HepG2 (cell line): ENCODE data around the gene GPR162. TPM values are rescaled to one million over a fixed set of nuclear protein-coding genes. Genes with fewer than 3 reads are reported as not detected.

Experiments used
- FOSL1 ChIP-seq: sonication (generic); formaldehyde crosslinking; IDR thresholded peaks from 2 replicates; pipeline ENCODE4 v1.9.0; 2021; ENCODE audit warnings: missing genetic modification reagents, borderline replicate concordance
- JUND ChIP-seq: sonication (generic); formaldehyde crosslinking; IDR thresholded peaks from 2 replicates; pipeline ENCODE4 v1.8.0; 2022; ENCODE audit warnings: mild to moderate bottlenecking, missing genetic modification reagents
- MAZ ChIP-seq, 2 experiments: sonication (generic) in 1 of 2; formaldehyde crosslinking in 1 of 2; IDR thresholded peaks; 2 replicates each; pipeline versions ENCODE4 v1.5.0 to v1.6.1; 2012 to 2020; ENCODE audit warnings: low read depth in 2 of 2, mild to moderate bottlenecking in 2 of 2, borderline replicate concordance in 1 of 2, improper control_type of control experiment in 1 of 2, low read length in 1 of 2, missing genetic modification reagents in 1 of 2, moderate library complexity in 1 of 2
- POLR2A ChIP-seq, 2 experiments: IDR thresholded peaks; 2 replicates each; pipeline ENCODE4 v1.6.1; 2011; ENCODE audit warnings: low read depth in 2 of 2, low read length in 2 of 2, mild to moderate bottlenecking in 1 of 2, moderate library complexity in 1 of 2; ENCODE audit not compliant: insufficient read depth in 1 of 2
- RBFOX2 ChIP-seq: fragments of 200-400 bp; formaldehyde crosslinking; IDR thresholded peaks from 2 replicates; pipeline ENCODE4 v1.6.1; 2017; ENCODE audit warnings: low read depth, mild to moderate bottlenecking, low read length
- SP2 ChIP-seq: sonication (generic); formaldehyde crosslinking; IDR thresholded peaks from 2 replicates; pipeline ENCODE4 v1.5.1; 2020; ENCODE audit warnings: mild to moderate bottlenecking, missing genetic modification reagents
- SUZ12 ChIP-seq: fragments of 150-350 bp; IDR thresholded peaks from 2 replicates; pipeline ENCODE4 v1.6.1; 2014; ENCODE audit warnings: low read depth, low read length
- TOPORS ChIP-seq: sonication (generic); formaldehyde crosslinking; IDR thresholded peaks from 2 replicates; pipeline ENCODE4 v1.8.0; 2023; ENCODE audit warnings: mild to moderate bottlenecking, missing genetic modification reagents
- ZFP82 ChIP-seq: sonication (generic); formaldehyde crosslinking; IDR thresholded peaks from 2 replicates; pipeline ENCODE4 v1.5.1; 2020; ENCODE audit warnings: mild to moderate bottlenecking, missing genetic modification reagents, borderline replicate concordance
- ZNF10 ChIP-seq: sonication (generic); formaldehyde crosslinking; IDR thresholded peaks from 2 replicates; pipeline ENCODE4 v1.4.0; 2020; ENCODE audit warnings: mild to moderate bottlenecking, low read depth, missing genetic modification reagents, borderline replicate concordance
- ZNF329 ChIP-seq: sonication (generic); formaldehyde crosslinking; IDR thresholded peaks from 2 replicates; pipeline ENCODE4 v1.9.0; 2021; ENCODE audit warnings: low read depth, mild to moderate bottlenecking, missing genetic modification reagents
- ZNF34 ChIP-seq: sonication (generic); formaldehyde crosslinking; IDR thresholded peaks from 2 replicates; pipeline ENCODE4 v1.4.0; 2020; ENCODE audit warnings: mild to moderate bottlenecking, missing genetic modification reagents, borderline replicate concordance
- ZNF567 ChIP-seq: sonication (generic); formaldehyde crosslinking; IDR thresholded peaks from 2 replicates; pipeline ENCODE4 v1.8.1; 2023; ENCODE audit warnings: mild to moderate bottlenecking, missing genetic modification reagents, borderline replicate concordance
- ZNF572 ChIP-seq: sonication (generic); formaldehyde crosslinking; IDR thresholded peaks from 2 replicates; pipeline ENCODE4 v1.5.1; 2020; ENCODE audit warnings: mild to moderate bottlenecking, missing genetic modification reagents
- ZNF740 ChIP-seq: sonication (generic); formaldehyde crosslinking; IDR thresholded peaks from 2 replicates; pipeline ENCODE4 v1.4.0; 2020; ENCODE audit warnings: missing genetic modification reagents
- ZSCAN25 ChIP-seq: sonication (generic); formaldehyde crosslinking; IDR thresholded peaks from 2 replicates; pipeline ENCODE4 v1.8.0; 2022; ENCODE audit warnings: mild to moderate bottlenecking, missing genetic modification reagents
- polyA plus RNA-seq, 8 experiments: library from polyadenylated mRNA; depleted of rRNA in 3 of 8; stranded (reverse) in 7 of 8; unstranded in 1 of 8; fragments of >200 nt; fragmentation: Illumina TruSeq in 4 of 8; extraction: Trizol in 4 of 8; gene quantifications; 2 replicates each; pipeline versions ENCODE4 v1.2.1 to v1.2.3, GENCODE V29; 2011 to 2016; ENCODE audit warnings: low read depth in 4 of 8, missing spikeins in 1 of 8, mixed read lengths in 1 of 8; ENCODE audit not compliant: insufficient read depth in 1 of 8
- total RNA-seq, 5 experiments: library from RNA; depleted of rRNA; stranded (reverse); fragments of >200 nt; fragmentation: Illumina TruSeq; extraction: Trizol; gene quantifications; 2 replicates each; pipeline ENCODE4 v1.2.3, GENCODE V29; 2016; ENCODE audit warnings: low read depth in 1 of 5
- TF ChIP-seq, protein P1 (sequence below): IDR thresholded peaks from 2 replicates; pipeline ENCODE4 v1.4.0; 2020; ENCODE audit warnings: mild to moderate bottlenecking, missing genetic modification reagents
- TF ChIP-seq, protein P2 (sequence below): sonication (generic); formaldehyde crosslinking; IDR thresholded peaks from 2 replicates; pipeline ENCODE4 v1.8.0; 2022; ENCODE audit warnings: missing genetic modification reagents, mild to moderate bottlenecking, inconsistent platforms, borderline replicate concordance
- TF ChIP-seq, protein P3 (sequence below): conservative IDR thresholded peaks from 2 replicates; pipeline ENCODE4 v1.6.1; 2018; ENCODE audit warnings: missing genetic modification reagents
- TF ChIP-seq, protein P4 (sequence below): sonication (generic); formaldehyde crosslinking; IDR thresholded peaks from 2 replicates; pipeline ENCODE4 v1.4.0; 2020; ENCODE audit warnings: mild to moderate bottlenecking, missing genetic modification reagents

The GPR162 gene
- total and polyA plus RNA-seq, 2 of the 13 experiments (the other 11 are each of a cell fraction or from before 2014, with no cell fraction given) = 0.08 TPM; not detected in 1

DNA sequence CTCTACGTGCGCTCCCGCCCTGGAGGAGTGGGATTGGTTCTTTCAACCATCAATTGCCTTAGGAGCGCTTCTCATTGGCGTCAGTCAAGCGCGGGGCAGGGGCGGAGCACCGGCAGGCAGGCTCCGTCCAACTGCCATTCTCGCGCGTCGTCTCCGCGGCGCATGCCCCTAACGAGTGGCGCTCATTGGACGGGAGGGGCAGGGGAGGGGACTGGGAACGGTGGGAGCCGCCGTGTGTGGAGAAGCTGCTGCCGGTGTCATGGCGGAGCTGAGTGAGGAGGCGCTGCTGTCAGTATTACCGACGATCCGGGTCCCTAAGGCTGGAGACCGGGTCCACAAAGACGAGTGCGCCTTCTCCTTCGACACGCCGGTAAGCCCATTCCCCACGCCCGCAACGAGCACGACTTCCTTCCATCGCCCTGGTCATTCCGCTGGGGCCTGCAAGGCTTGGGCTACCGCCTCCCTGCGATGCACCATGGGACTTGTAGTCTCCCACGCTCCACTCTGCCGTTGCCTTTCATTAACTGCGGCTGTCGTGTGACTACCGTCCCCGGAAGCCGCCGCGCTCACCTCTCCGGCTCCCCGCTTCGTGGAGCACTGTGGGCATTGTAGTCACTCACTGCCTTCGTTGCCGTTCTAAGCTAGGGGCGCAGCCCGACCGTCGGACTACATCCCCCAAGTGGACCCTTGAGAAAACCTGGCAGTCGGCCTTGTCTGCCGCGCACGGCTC, 30.5 kb downstream of the GPR162 start, which contains the start of gene USP5 (continued):
- TF ChIP-seq, protein P1, sequence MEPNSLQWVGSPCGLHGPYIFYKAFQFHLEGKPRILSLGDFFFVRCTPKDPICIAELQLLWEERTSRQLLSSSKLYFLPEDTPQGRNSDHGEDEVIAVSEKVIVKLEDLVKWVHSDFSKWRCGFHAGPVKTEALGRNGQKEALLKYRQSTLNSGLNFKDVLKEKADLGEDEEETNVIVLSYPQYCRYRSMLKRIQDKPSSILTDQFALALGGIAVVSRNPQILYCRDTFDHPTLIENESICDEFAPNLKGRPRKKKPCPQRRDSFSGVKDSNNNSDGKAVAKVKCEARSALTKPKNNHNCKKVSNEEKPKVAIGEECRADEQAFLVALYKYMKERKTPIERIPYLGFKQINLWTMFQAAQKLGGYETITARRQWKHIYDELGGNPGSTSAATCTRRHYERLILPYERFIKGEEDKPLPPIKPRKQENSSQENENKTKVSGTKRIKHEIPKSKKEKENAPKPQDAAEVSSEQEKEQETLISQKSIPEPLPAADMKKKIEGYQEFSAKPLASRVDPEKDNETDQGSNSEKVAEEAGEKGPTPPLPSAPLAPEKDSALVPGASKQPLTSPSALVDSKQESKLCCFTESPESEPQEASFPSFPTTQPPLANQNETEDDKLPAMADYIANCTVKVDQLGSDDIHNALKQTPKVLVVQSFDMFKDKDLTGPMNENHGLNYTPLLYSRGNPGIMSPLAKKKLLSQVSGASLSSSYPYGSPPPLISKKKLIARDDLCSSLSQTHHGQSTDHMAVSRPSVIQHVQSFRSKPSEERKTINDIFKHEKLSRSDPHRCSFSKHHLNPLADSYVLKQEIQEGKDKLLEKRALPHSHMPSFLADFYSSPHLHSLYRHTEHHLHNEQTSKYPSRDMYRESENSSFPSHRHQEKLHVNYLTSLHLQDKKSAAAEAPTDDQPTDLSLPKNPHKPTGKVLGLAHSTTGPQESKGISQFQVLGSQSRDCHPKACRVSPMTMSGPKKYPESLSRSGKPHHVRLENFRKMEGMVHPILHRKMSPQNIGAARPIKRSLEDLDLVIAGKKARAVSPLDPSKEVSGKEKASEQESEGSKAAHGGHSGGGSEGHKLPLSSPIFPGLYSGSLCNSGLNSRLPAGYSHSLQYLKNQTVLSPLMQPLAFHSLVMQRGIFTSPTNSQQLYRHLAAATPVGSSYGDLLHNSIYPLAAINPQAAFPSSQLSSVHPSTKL (CRISPR knock-in tag) = no peak; the same call in 1 of the 2 replicates
- TF ChIP-seq, protein P2, sequence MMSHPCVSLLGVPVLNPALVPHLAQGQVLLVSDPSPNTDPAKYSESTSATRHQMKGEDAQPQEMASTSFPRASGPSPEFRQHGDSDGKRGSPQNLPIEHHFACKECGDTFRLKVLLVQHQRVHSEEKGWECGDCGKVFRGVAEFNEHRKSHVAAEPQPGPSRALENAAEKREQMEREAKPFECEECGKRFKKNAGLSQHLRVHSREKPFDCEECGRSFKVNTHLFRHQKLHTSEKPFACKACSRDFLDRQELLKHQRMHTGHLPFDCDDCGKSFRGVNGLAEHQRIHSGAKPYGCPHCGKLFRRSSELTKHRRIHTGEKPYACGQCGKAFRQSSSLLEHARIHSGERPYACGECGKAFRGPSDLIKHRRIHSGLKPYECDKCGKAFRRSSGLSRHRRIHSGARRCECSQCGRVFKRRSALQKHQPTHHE (CRISPR knock-in tag) = 0 out of 2 replicates have a peak, but pooled peaks have one; percentile 63
- TF ChIP-seq MAZ (IDR thresholded peaks at IDR 0.05; ENCODE audit: borderline replicate concordance, low read depth, low read length) = peak; percentile 79; the same call in 1 of the 2 replicates
- TF ChIP-seq MAZ (CRISPR knock-in tag; IDR thresholded peaks at IDR 0.05; ENCODE audit: low read depth) = peak; percentile 92
- TF ChIP-seq ZNF10 = no peak
- peak; percentile 46 for TF ChIP-seq ZSCAN25 (CRISPR knock-in tag)
- TF ChIP-seq ZNF329 (CRISPR knock-in tag) = peak; percentile 68; the same call in 1 of the 2 replicates
- no peak for TF ChIP-seq FOSL1 (CRISPR knock-in tag)
- TF ChIP-seq JUND (CRISPR knock-in tag) = 0 out of 2 replicates have a peak, but pooled peaks have one; percentile 9
- TF ChIP-seq ZNF34 (CRISPR knock-in tag) = 0 out of 2 replicates have a peak, but pooled peaks have one; percentile 33
- TF ChIP-seq ZNF572 = 0 out of 2 replicates have a peak, but pooled peaks have one; percentile 47
- peak; percentile 88; the same call in 1 of the 2 replicates for TF ChIP-seq ZNF567 (CRISPR knock-in tag)
- peak; percentile 99 for TF ChIP-seq SUZ12
- no peak for TF ChIP-seq ZNF740
- TF ChIP-seq TOPORS (CRISPR knock-in tag) = 0 out of 2 replicates have a peak, but pooled peaks have one; percentile 53
- TF ChIP-seq ZFP82 = 0 out of 2 replicates have a peak, but pooled peaks have one; percentile 74
- TF ChIP-seq, protein P3, sequence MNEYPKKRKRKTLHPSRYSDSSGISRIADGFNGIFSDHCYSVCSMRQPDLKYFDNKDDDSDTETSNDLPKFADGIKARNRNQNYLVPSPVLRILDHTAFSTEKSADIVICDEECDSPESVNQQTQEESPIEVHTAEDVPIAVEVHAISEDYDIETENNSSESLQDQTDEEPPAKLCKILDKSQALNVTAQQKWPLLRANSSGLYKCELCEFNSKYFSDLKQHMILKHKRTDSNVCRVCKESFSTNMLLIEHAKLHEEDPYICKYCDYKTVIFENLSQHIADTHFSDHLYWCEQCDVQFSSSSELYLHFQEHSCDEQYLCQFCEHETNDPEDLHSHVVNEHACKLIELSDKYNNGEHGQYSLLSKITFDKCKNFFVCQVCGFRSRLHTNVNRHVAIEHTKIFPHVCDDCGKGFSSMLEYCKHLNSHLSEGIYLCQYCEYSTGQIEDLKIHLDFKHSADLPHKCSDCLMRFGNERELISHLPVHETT (CRISPR knock-in tag) = no peak
- peak; percentile 70 to 90 for TF ChIP-seq POLR2A (IDR thresholded peaks at IDR 0.05; ENCODE audit: insufficient read depth in 1 of 2, low read depth in 2 of 2, low read length in 2 of 2)
- TF ChIP-seq, protein P4, sequence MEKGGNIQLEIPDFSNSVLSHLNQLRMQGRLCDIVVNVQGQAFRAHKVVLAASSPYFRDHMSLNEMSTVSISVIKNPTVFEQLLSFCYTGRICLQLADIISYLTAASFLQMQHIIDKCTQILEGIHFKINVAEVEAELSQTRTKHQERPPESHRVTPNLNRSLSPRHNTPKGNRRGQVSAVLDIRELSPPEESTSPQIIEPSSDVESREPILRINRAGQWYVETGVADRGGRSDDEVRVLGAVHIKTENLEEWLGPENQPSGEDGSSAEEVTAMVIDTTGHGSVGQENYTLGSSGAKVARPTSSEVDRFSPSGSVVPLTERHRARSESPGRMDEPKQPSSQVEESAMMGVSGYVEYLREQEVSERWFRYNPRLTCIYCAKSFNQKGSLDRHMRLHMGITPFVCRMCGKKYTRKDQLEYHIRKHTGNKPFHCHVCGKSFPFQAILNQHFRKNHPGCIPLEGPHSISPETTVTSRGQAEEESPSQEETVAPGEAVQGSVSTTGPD (CRISPR knock-in tag) = 0 out of 2 replicates have a peak, but pooled peaks have one; percentile 49
- peak; percentile 91 for TF ChIP-seq SP2 (CRISPR knock-in tag)
- peak; percentile 85 for TF ChIP-seq RBFOX2
